Upper lobe of right lung (tissue), 1 donor: ENCODE data around the gene GCHFR. TPM values are rescaled to one million over a fixed set of nuclear protein-coding genes. Genes with fewer than 3 reads are reported as not detected.

Experiments used
- ATAC-seq: fragments of 200-7000 bp; cut with Tn5 transposase; one replicate; pipeline ENCODE4 v1.9.1; 2020; ENCODE audit warnings: mild to moderate bottlenecking, moderate library complexity
- DNase-seq: peaks from one replicate; pipeline ENCODE4 v3.0.0-alpha.2; 2020
- H3K27ac ChIP-seq: fragments of 200-600 bp; one replicate; pipeline ENCODE4 v1.8.0; 2022
- H3K27me3 ChIP-seq: fragments of 200-600 bp; one replicate; pipeline ENCODE4 v1.8.0; 2022; ENCODE audit warnings: mild to moderate bottlenecking
- H3K36me3 ChIP-seq: fragments of 200-600 bp; one replicate; pipeline ENCODE4 v1.8.0; 2022
- H3K4me1 ChIP-seq: fragments of 200-600 bp; one replicate; pipeline ENCODE4 v1.8.0; 2022
- H3K4me3 ChIP-seq: fragments of 200-600 bp; one replicate; pipeline ENCODE4 v1.8.0; 2022; ENCODE audit warnings: mild to moderate bottlenecking
- H3K9me3 ChIP-seq: fragments of 200-600 bp; one replicate; pipeline ENCODE4 v1.8.0; 2022
- intact Hi-C: fragments of 100-400 bp; cut with DNase I; formaldehyde crosslinking; loops from one replicate; pipeline ENCODE4 v1.11.0; 2022
- total RNA-seq: library from RNA; stranded (reverse); fragmentation: NEBNext Ultra II Directional; extraction: Animal tissue kit (Norgen Biotek cat#: 25700); gene quantifications from one replicate; pipeline ENCODE4 v1.2.1, GENCODE V29; 2021
- TF ChIP-seq, protein P1 (sequence below): fragments of 200-600 bp; IDR thresholded peaks from one replicate; pipeline ENCODE4 v1.8.0; 2022; ENCODE audit warnings: antibody characterized with exemption
- donor health status: DM: no; HTN: yes; CAD: no; lungs with severe emphysema.

GCHFR gene
- total RNA-seq, 1 donor from 2014 or later, result 55.2 TPM

DNA sequence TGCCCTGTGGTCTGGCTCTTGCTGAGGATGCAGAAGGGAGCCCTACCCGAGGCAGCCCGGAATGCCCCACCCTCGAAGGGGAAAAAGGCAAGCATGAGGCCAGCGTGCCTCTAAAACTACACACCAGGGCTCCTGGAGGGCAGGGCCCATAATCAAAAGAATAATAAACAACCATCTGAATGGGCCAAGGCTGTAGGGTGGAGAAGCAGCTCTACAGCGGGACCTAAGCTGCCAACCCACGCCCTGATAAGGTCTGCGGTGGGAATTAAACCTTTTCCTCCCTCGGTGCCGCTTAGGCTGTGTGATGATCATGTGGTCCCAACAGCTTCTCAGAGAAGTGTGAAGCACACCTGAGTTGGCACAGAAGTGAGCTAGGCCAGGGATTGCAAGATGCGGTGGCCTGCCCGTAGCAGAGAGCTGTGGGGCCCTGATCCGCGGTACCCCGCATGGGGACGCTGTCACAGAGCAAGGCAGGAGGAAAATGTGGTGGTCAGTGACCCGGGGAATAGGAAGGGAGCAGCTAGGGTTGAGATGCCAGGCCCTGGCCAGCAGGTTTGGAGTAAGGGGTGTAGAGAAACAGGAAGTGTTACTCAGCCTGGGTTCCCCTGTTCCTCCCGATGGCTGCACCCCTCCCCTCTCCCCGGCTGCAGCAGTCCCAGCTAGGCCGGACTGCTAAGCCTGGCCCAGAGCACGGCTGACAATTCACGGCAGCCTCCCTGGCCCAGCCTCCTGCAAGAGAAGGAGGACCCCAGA, 4.8 kb downstream of the GCHFR start:
- Histone ChIP-seq H3K4me1 (peaks cover 40% of the 10 kb centered on the region), H3K27me3 (no peaks in the 10 kb centered on the region), H3K4me3 (no peak overlapping the region), H3K27ac (peak overlapping the region; percentile 44), H3K36me3 (peaks cover 26% of the 10 kb centered on the region), H3K9me3 (no peaks in the 10 kb centered on the region)
- TF ChIP-seq, protein P1, sequence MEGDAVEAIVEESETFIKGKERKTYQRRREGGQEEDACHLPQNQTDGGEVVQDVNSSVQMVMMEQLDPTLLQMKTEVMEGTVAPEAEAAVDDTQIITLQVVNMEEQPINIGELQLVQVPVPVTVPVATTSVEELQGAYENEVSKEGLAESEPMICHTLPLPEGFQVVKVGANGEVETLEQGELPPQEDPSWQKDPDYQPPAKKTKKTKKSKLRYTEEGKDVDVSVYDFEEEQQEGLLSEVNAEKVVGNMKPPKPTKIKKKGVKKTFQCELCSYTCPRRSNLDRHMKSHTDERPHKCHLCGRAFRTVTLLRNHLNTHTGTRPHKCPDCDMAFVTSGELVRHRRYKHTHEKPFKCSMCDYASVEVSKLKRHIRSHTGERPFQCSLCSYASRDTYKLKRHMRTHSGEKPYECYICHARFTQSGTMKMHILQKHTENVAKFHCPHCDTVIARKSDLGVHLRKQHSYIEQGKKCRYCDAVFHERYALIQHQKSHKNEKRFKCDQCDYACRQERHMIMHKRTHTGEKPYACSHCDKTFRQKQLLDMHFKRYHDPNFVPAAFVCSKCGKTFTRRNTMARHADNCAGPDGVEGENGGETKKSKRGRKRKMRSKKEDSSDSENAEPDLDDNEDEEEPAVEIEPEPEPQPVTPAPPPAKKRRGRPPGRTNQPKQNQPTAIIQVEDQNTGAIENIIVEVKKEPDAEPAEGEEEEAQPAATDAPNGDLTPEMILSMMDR, result no peak
- DNase-seq (no peak), ATAC-seq (no peak)
- intact Hi-C loops, result no loop called here

DNA sequence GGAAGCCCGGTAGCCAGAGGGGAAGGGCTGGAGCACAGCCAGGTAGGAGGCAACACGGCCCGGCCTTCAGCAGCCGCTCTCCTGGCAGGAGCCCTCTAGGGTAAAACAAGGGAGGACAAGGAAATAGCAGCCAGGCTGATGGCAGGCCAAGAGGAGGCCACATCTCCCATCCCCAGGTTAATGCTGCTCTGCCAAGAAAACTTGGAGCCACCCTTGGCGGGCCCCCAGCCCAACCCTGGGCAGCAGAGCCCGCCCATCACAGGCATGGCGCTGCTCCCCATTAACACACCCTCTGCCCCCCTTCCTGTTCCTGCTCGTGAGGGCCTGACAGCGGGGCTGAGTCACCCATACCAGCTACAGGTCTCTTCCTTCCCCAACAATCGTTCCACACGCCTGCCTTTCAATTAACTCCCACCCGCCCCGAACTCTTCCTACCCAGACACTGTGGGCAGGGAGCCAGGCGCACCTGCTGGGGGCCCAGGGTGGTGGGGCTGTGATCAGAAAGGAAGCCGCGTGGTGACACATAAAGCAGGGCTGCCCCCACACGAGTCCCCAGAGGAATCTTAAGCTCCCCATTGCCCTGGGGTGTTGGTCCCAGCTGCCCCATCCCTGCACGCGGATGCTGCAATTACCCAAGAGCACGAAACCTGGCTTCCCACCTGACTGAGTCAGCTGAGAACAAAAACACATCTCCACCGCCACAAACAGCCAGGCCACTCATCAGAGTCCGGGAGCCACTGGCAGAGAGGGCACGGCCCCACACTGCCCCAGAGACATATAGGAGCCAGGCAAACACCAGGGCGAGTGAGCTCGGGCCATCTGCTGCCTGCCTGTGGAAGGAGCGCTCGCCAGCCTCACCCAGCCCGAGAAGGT, 5.6 kb downstream of the GCHFR start, which contains the start of gene C15orf62:
C15orf62 (plus strand) TSS at position 707 of the 873 bp plus-strand sequence. CDS start 516 bp downstream, outside the sequence.
- TF ChIP-seq, protein P1, result no peak
- ATAC-seq, result peak; percentile 65
- peak; percentile 76 for DNase-seq
- H3K9me3 ChIP-seq, result no peaks in the 10 kb centered on the region
- peaks cover 34% of the 10 kb centered on the region for H3K36me3 ChIP-seq
- no peak within 1 kb of the TSS for H3K4me3 ChIP-seq
- intact Hi-C loops, result no loop called here
- H3K4me1 ChIP-seq, result peaks cover 36% of the 10 kb centered on the region
- H3K27me3 ChIP-seq, result no peaks in the 10 kb centered on the region
- H3K27ac ChIP-seq, result peak within 1 kb of the TSS; percentile 44

DNA sequence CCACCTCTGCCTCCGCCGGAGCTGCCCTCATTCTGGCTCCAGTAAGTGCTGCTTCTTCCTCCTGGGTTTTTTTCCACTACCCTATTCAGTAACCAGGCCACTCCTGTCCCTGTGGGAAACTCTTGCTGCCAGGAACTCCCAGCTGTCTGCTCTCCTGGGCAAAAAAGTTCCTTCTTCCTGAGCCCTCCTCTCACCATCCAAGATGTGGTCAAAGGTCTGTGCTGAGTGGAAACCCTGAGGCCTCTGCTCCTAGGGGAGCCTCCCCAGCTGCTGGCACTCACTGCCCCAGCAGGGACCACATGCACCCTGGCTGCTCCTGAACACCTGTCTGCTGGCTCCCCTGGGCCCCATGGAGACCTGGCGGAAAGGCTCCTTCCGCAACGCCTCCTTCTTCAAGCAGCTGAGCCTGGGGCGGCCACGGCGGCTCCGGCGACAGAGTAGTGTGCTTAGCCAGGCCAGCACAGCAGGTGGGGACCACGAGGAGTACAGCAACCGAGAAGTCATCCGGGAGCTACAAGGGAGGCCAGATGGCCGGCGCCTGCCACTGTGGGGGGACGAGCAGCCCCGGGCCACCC, 6.4 kb downstream of the GCHFR start:
- intact Hi-C loops, result no loop called here
- Histone ChIP-seq H3K4me1 (peaks cover 29% of the 10 kb centered on the region), H3K27ac (peak overlapping the region; percentile 44), H3K9me3 (no peaks in the 10 kb centered on the region), H3K36me3 (peaks cover 42% of the 10 kb centered on the region), H3K4me3 (no peak overlapping the region), H3K27me3 (no peaks in the 10 kb centered on the region)
- TF ChIP-seq, protein P1, result no peak
- no peak for ATAC-seq
- DNase-seq, result no peak

DNA sequence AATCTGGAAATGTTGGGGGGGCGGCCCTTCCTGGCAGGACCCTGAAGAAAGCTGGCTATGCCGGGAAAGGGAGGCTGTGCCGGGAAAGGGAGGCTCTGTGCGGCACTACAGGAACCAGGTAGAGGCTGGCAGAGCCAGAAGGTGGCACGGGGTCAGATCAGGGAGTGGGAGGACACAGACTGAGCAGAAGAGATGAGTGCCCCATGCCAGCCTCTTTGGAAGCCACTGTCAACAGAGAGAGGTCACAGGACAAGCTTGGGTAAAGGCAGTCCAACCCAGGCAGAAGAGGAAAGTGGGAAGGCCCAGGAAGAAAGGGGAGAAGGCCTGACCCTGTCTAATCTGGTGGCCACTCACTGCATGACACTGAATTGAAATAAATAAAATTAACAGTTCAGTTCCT, 7.4 kb downstream of the GCHFR start:
- Histone ChIP-seq H3K4me3 (no peak overlapping the region), H3K27ac (no peak overlapping the region), H3K9me3 (no peaks in the 10 kb centered on the region), H3K4me1 (peaks cover 22% of the 10 kb centered on the region), H3K36me3 (peaks cover 52% of the 10 kb centered on the region), H3K27me3 (no peaks in the 10 kb centered on the region)
- ATAC-seq (no peak), DNase-seq (no peak)
- intact Hi-C loops, result no loop called here
- TF ChIP-seq, protein P1, result no peak

DNA sequence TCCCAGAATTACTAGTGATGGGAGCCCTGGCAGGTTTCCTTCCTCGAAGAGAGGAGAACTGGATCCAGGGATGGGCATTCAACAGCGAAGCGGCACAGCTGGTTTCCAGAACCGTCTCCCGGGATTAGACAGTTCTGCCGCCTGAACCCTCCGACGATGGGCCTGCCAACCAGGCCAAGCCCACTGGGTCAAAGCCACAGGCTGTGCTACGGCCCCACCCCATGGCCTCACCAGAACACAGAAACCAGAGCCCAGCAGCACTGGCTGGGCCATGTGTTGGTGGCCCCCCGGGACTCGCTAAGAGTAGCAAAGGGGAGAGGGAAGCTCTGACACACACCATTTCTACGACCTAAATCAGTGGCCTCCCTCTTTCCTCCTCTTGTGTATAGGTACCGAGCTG, 8.1 kb downstream of the GCHFR start:
- intact Hi-C loops, result no loop called here
- H3K4me1 ChIP-seq, result peaks cover 30% of the 10 kb centered on the region
- no peak overlapping the region for H3K4me3 ChIP-seq
- H3K9me3 ChIP-seq, result no peaks in the 10 kb centered on the region
- no peak for DNase-seq
- peaks cover 59% of the 10 kb centered on the region for H3K36me3 ChIP-seq
- no peak for ATAC-seq
- no peak overlapping the region for H3K27ac ChIP-seq
- TF ChIP-seq, protein P1, result no peak
- H3K27me3 ChIP-seq, result no peaks in the 10 kb centered on the region
